Upper lobe of left lung (tissue), 6 donors: ENCODE data around the gene TMEM37. TPM values are rescaled to one million over a fixed set of nuclear protein-coding genes. Genes with fewer than 3 reads are reported as not detected.

Source experiments
- ATAC-seq, 2 donors: fragments of 200-7000 bp; cut with Tn5 transposase; one replicate each; pipeline ENCODE4 v1.9.1; 2022; ENCODE audit warnings: mild to moderate bottlenecking in 2 of 2, moderate library complexity in 2 of 2; ENCODE audit not compliant: low FRiP score in 2 of 2
- DNase-seq, 2 donors: peaks; one replicate each; pipeline ENCODE4 v3.0.0-alpha.2; 2019 to 2020
- H3K27ac ChIP-seq, 4 donors: fragments of 200-600 bp; sonication (generic); one replicate each; pipeline ENCODE4 v1.5.1; 2016 to 2019
- H3K27me3 ChIP-seq, 4 donors: fragments of 200-600 bp; sonication (generic); one replicate each; pipeline ENCODE4 v1.5.1; 2017 to 2019
- H3K36me3 ChIP-seq, 4 donors: fragments of 200-600 bp; sonication (generic); one replicate each; pipeline ENCODE4 v1.5.1; 2016 to 2019
- H3K4me1 ChIP-seq, 4 donors: fragments of 200-600 bp; sonication (generic); one replicate each; pipeline ENCODE4 v1.5.1; 2018 to 2019
- H3K4me3 ChIP-seq, 4 donors: fragments of 200-600 bp; sonication (generic); one replicate each; pipeline ENCODE4 v1.5.1; 2017 to 2019; ENCODE audit warnings: mild to moderate bottlenecking in 2 of 4, moderate library complexity in 1 of 4
- H3K9me3 ChIP-seq, 4 donors: fragments of 200-600 bp; sonication (generic); one replicate each; pipeline ENCODE4 v1.5.1; 2018 to 2019
- EP300 ChIP-seq, 4 donors: sonication (generic); formaldehyde crosslinking; IDR thresholded peaks; one replicate each; pipeline ENCODE4 v1.5.1; 2017; ENCODE audit warnings: antibody characterized with exemption in 4 of 4, control low read depth in 2 of 4
- POLR2A ChIP-seq, 4 donors: fragments of 450-650 bp; IDR thresholded peaks; one replicate each; pipeline ENCODE4 v1.5.1; 2016 to 2017; ENCODE audit warnings: antibody characterized with exemption in 4 of 4, mild to moderate bottlenecking in 2 of 4
- POLR2AphosphoS5 ChIP-seq, 2 donors: sonication (generic); formaldehyde crosslinking; IDR thresholded peaks; one replicate each; pipeline ENCODE4 v1.5.1; 2017; ENCODE audit warnings: antibody characterized with exemption in 2 of 2
- WGBS, 2 donors: methylation state at CpG; one replicate each; pipeline ENCODE4 v1.1.5; 2017 to 2018; 5-methylcytosine and 5-hydroxymethylcytosine counted together
- total RNA-seq, 6 donors: library from RNA; depleted of rRNA in 4 of 6; stranded (reverse); fragments of >200 nt in 4 of 6; gene quantifications; one replicate each; pipeline versions ENCODE4 v1.1.0 to v1.2.1, GENCODE V29; 2016 to 2021
- TF ChIP-seq, protein P1 (sequence below), 6 experiments: fragments of 450-650 bp in 4 of 6; fragments of 200-600 bp in 2 of 6; sonication (generic) in 2 of 6; IDR thresholded peaks; one replicate each; pipeline ENCODE4 v1.5.1; 2016 to 2019; ENCODE audit warnings: antibody characterized with exemption in 6 of 6
- donor health status: DM: no; HTN: no; CAD: no; lungs with moderate emphysema.
- donor health status: DM: no; HTN: yes; CAD: no; lungs with severe emphysema.

Gene TMEM37
- total RNA-seq, 6 donors from 2014 or later = 9.3 to 28.5 (median 14.5) TPM

DNA sequence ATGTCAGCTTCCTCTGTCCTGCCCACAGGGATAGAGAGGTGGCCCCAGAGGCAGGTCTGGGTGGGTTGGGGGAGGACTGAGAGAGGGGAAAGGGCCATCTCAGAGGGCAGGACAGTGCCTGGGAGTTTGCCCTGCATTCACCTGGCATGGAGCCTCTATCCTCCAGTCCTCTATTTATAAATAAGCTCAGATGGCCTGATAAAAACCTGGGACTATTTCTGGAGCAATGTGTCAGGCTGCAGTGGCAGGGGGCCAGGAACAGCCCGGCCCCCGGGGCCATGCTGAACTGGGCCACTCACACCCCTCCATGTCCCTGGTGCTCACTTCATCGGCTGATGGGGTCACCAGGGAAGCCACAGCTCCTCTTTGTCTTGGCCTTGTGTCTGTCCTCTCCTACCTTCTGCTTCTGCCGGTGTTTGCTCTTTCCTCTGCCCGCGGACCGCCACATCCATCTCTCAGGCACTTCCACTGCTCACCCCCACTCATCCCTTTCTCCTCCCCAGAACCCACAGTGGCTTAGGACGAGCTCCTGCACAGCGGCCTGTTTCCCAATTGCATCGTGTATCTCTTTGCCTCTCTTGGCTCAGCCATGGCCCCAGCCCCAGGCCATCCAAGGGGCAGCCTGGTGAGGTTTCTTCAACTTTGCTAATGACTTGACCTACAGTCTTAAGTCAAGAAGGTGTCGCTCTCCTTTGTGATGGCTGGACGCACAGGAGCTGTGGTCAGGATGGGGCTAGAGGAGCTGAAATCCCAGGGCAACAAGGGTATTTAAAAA is 53.9 kb downstream of the TMEM37 start:
- no peaks in the 10 kb centered on the region for H3K9me3 ChIP-seq
- TF ChIP-seq POLR2AphosphoS5 (IDR thresholded peaks at IDR 0.05) (no peak), POLR2A (IDR thresholded peaks at IDR 0.05) (no peak), EP300 (IDR thresholded peaks at IDR 0.05) (no peak)
- TF ChIP-seq, protein P1, sequence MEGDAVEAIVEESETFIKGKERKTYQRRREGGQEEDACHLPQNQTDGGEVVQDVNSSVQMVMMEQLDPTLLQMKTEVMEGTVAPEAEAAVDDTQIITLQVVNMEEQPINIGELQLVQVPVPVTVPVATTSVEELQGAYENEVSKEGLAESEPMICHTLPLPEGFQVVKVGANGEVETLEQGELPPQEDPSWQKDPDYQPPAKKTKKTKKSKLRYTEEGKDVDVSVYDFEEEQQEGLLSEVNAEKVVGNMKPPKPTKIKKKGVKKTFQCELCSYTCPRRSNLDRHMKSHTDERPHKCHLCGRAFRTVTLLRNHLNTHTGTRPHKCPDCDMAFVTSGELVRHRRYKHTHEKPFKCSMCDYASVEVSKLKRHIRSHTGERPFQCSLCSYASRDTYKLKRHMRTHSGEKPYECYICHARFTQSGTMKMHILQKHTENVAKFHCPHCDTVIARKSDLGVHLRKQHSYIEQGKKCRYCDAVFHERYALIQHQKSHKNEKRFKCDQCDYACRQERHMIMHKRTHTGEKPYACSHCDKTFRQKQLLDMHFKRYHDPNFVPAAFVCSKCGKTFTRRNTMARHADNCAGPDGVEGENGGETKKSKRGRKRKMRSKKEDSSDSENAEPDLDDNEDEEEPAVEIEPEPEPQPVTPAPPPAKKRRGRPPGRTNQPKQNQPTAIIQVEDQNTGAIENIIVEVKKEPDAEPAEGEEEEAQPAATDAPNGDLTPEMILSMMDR (IDR thresholded peaks at IDR 0.05) = no peak
- no peak overlapping the region for H3K4me3 ChIP-seq
- WGBS, 2 donors = 78 to 81% methylated on average over 12 of the region's 12 CpGs
- ATAC-seq = no peak
- no peak overlapping the region for H3K27ac ChIP-seq
- peaks cover 24 to 53% (median 39%) of the 10 kb centered on the region in 4 donors for H3K4me1 ChIP-seq
- no peaks in the 10 kb centered on the region for H3K36me3 ChIP-seq
- peak in 1 of 2 donors; percentile 64 for DNase-seq
- H3K27me3 ChIP-seq = no peaks in the 10 kb centered on the region

DNA sequence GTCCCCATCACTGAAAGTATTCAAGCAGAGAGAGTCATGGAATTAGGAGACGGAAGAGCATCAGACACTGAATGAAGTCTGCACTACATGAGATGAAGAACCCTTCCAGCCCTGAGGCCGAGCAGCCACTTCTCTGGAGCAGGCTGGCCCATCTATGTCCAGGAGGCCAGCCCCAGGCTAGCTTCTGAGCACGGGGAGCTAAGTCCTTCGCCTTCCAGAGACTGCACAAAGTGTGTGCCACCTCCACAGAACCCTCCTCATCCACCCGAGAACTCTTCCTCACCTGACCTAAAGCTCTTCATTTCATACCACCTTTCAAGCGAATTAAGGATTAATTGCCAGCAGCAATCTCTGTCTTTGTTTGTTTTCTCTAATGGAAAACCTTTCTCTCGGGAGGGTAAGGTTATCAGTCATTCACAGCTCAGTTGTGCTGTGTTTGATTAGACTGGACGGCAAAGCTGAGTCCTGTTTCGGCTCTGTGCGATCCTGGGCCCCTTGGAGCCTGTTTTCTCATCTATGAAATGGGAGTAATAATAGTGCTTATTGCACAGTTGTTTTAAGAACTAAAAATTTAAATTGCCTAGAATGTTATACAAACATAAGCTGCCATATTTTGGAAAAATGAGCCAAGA is 54.7 kb downstream of the TMEM37 start:
- 80 to 83% methylated on average over 10 of the region's 10 CpGs for WGBS, 2 donors
- peak overlapping the region in 1 of 4 donors; percentile 14 for H3K27ac ChIP-seq
- ATAC-seq = no peak

DNA sequence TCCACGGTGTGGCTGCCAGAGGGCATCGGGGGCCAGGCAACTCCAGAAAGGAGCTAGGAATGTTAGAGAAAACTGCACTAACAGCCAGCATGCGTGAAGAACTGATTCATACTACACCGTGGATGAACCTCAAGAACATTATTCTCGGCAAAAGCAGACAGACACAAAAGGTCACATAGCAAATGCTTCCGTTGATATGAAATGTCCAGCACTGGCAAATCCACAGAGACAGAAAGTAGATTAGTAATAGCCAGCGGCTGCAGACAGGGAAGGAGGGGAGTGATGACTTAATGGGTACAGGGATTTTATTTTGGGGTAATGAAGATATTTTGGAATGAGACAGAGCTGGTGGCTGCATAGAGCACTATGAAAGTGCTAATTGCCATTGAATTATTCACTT is 55.2 kb downstream of the TMEM37 start:
- Histone ChIP-seq H3K4me3 (no peak overlapping the region), H3K27ac (peak overlapping the region in 2 of 4 donors; percentile 35 to 52), H3K9me3 (no peaks in the 10 kb centered on the region), H3K4me1 (peaks cover 32 to 62% (median 49%) of the 10 kb centered on the region in 4 donors), H3K36me3 (no peaks in the 10 kb centered on the region), H3K27me3 (no peaks in the 10 kb centered on the region)
- no peak for DNase-seq
- 52 to 66% methylated on average over 6 of the region's 7 CpGs for WGBS, 2 donors
- ATAC-seq = no peak
- TF ChIP-seq POLR2AphosphoS5 (IDR thresholded peaks at IDR 0.05) = no peak
- TF ChIP-seq, protein P1 (IDR thresholded peaks at IDR 0.05) = no peak
- TF ChIP-seq EP300 (IDR thresholded peaks at IDR 0.05) = no peak
- no peak for TF ChIP-seq POLR2A (IDR thresholded peaks at IDR 0.05)

More for the DNA sequence above, 54.7 kb downstream of the TMEM37 start:
- no peaks in the 10 kb centered on the region for H3K9me3 ChIP-seq
- H3K4me1 ChIP-seq = peaks cover 32 to 60% (median 46%) of the 10 kb centered on the region in 4 donors
- H3K27me3 ChIP-seq = no peaks in the 10 kb centered on the region
- no peak overlapping the region for H3K4me3 ChIP-seq
- no peak for TF ChIP-seq POLR2A (IDR thresholded peaks at IDR 0.05)
- TF ChIP-seq, protein P1 (IDR thresholded peaks at IDR 0.05) = no peak
- TF ChIP-seq POLR2AphosphoS5 (IDR thresholded peaks at IDR 0.05) = no peak
- TF ChIP-seq EP300 (IDR thresholded peaks at IDR 0.05) = no peak
- H3K36me3 ChIP-seq = no peaks in the 10 kb centered on the region
- no peak for DNase-seq

DNA sequence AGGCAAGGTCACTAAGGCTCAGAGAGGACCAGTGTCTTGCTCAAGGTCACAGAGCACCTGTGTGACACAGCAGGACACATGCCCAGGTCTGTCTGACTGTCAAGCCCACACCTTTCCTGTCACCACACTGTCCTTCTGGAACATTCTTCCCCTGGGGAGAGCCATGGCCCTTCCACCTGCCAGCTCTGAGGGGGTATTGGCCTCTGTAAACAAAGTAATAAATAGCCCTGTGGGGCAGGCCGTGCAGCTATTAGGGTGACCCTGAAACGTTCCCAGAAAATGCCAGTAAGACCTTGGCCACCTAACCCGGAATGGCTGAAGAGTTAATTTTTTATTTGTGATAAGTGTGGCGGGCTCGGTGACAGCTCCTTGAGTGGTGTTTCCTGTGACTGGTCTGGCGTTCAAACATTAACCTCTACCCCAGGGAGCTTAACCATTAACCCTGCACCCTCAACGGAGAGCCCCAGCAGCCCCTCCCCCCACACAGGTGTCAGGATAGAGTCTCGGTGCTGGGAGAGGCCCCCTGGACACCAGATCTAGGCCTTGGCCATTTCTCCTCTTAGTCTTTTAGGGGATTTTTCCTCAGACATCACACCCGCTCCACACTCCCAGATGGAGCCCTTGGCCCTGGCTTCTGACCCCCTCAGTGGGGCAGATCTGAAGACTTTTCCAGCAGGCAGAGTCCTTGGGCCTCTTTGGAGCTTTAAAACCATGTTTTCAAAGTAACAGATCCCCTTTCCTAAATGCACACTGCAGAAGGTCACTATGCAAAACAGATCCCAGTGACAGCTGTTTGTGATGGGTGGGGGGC is 56.0 kb downstream of the TMEM37 start:
- 28 to 44% methylated on average over 6 to 9 of the region's 9 CpGs for WGBS, 2 donors
- ATAC-seq (peak; percentile 34 to 79), DNase-seq (peak in 1 of 2 donors; percentile 75)
- no peaks in the 10 kb centered on the region for H3K9me3 ChIP-seq
- peak overlapping the region in 3 of 4 donors; percentile 63 to 82 (median 72) for H3K27ac ChIP-seq
- H3K4me1 ChIP-seq = peaks cover 32 to 57% (median 45%) of the 10 kb centered on the region in 4 donors
- no peaks in the 10 kb centered on the region for H3K27me3 ChIP-seq
- no peak overlapping the region for H3K4me3 ChIP-seq
- TF ChIP-seq POLR2A (IDR thresholded peaks at IDR 0.05) (no peak), EP300 (IDR thresholded peaks at IDR 0.05) (no peak), POLR2AphosphoS5 (IDR thresholded peaks at IDR 0.05) (no peak)
- TF ChIP-seq, protein P1 (IDR thresholded peaks at IDR 0.05) = no peak
- H3K36me3 ChIP-seq = no peaks in the 10 kb centered on the region

Other genes with a start within 250 kb of the TMEM37 start
- 10 to 100 TPM; 18.1 to 26.6 (median 22.4) TPM for gene STEAP3, start 208.0 kb upstream of the TMEM37 start, total RNA-seq
- 10 to 100 TPM in 2 of 6 donors, 1 to 10 TPM in 3, not detected in 1; 3.3 to 14.7 (median 6.2) TPM for gene C2orf76, start 65.0 kb upstream of the TMEM37 start, total RNA-seq
- gene DBI, start 64.9 kb upstream of the TMEM37 start, total RNA-seq = 100 to 1,000 TPM in 5 of 6 donors, 10 to 100 TPM in 1; 60.8 to 250 (median 159) TPM
- 10 to 100 TPM in 5 of 6 donors, 1 to 10 TPM in 1; 3.2 to 52.5 (median 16.6) TPM for gene SCTR, start 92.6 kb downstream of the TMEM37 start, total RNA-seq
- gene CFAP221, start 112.6 kb downstream of the TMEM37 start, total RNA-seq = 10 to 100 TPM; 13.9 to 67.5 (median 30.9) TPM
- 1 to 10 TPM; 4.1 to 9.4 (median 6.0) TPM for gene TMEM177, start 247.3 kb downstream of the TMEM37 start, total RNA-seq